ENCODE results near the gene RGPD8. TPM values are rescaled to one million over a fixed set of nuclear protein-coding genes. Genes with fewer than 3 reads are reported as not detected.

RGPD8 gene
- total RNA-seq, 2 experiments from 2014 or later: not detected

DNA sequence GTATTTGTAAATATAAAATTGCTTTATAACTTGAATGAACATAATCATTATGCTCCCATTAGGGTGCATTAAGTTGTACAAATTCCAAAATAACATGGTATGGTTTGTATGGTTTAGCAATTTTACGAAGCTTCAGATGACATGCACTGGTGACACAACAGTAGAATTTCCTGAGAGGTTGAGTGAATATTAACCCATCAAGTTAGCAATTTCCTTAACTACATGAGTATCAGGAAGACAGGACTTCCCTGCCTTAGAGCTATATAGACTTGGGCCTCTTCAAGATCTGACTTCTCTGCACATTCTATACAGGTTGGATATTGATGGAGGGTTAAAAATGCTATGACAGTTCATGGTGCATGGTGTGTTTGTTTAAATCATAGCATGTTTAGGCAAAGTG lies 97.8 kb downstream of the RGPD8 start:
- TF ChIP-seq, protein P1, sequence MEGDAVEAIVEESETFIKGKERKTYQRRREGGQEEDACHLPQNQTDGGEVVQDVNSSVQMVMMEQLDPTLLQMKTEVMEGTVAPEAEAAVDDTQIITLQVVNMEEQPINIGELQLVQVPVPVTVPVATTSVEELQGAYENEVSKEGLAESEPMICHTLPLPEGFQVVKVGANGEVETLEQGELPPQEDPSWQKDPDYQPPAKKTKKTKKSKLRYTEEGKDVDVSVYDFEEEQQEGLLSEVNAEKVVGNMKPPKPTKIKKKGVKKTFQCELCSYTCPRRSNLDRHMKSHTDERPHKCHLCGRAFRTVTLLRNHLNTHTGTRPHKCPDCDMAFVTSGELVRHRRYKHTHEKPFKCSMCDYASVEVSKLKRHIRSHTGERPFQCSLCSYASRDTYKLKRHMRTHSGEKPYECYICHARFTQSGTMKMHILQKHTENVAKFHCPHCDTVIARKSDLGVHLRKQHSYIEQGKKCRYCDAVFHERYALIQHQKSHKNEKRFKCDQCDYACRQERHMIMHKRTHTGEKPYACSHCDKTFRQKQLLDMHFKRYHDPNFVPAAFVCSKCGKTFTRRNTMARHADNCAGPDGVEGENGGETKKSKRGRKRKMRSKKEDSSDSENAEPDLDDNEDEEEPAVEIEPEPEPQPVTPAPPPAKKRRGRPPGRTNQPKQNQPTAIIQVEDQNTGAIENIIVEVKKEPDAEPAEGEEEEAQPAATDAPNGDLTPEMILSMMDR (conservative IDR thresholded peaks at IDR 0.05; ENCODE audit: low read length): no peak
- TF ChIP-seq EZH2phosphoT487 (IDR thresholded peaks at IDR 0.05; ENCODE audit: borderline replicate concordance, low read depth, low read length): no peak
- ChIA-PET POLR2A (interaction anchor here (0.6 to 1.1 kb wide), 2 partner anchors 10 to 1669 kb away, joined by 3 read pairs; no protein-coding TSS in a partner anchor), CTCF (ENCODE audit: unreplicated experiment) (no interaction called here)
- no peaks in the 10 kb centered on the region for H3K36me3 ChIP-seq (ENCODE audit: insufficient read depth, low read length)
- intact Hi-C loops (cut with micrococcal nuclease; ENCODE audit: unreplicated experiment): no loop called here
- BruUV-seq (replicated peaks): no TSS peak
- H3K9me3 ChIP-seq (ENCODE audit: low read length): no peaks in the 10 kb centered on the region
- no peaks in the 10 kb centered on the region for H3K9me2 ChIP-seq (ENCODE audit: insufficient read depth, low read length)
- no peak overlapping the region for H3K4me2 ChIP-seq (ENCODE audit: low read length)
- no peaks in the 10 kb centered on the region for H3K79me2 ChIP-seq (ENCODE audit: insufficient read depth, low read depth, low read length)
- no peak overlapping the region for H3K4me3 ChIP-seq (ENCODE audit: low read depth, low read length, poor library complexity, severe bottlenecking)
- no peak overlapping the region for H3K27ac ChIP-seq (ENCODE audit: low read depth, low read length, poor library complexity, severe bottlenecking)
- H4K20me1 ChIP-seq (ENCODE audit: insufficient read depth, low read length): no peaks in the 10 kb centered on the region
- no peak for DNase-seq (ENCODE audit: low spot score)
- H2AFZ ChIP-seq (ENCODE audit: low read length): no peak overlapping the region
- H3K4me1 ChIP-seq (ENCODE audit: insufficient read depth, low read length, poor library complexity, severe bottlenecking): no peaks in the 10 kb centered on the region

DNA sequence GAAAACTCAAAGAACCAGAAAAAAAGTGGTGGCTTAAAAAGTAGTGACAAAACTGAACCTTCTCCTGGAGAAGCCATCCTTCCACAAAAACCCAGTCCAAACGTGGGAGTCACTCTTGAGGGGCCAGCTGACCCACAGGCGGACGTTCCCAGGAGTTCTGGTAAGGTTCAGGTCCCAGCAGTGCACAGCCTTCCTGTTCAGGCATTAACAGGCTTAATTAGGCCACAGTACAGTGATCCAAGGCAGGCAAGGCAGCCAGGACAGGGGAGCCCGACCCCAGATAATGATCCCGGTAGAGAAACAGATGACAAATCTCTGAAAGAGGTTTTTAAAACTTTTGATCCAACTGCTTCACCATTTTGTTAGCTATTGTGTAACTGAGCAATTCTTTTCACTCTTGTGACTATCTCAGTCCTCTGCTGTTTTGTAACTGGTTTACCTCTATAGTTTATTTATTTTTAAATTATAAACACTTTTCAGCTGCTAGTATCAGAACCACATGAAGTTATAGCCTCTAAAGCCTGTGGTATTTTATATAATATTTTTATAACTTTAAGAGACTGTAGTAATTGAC lies 101.2 kb downstream of the RGPD8 start:
- Histone ChIP-seq H3K4me1 (ENCODE audit: insufficient read depth, low read length, poor library complexity, severe bottlenecking) (no peaks in the 10 kb centered on the region), H3K4me3 (ENCODE audit: low read depth, low read length, poor library complexity, severe bottlenecking) (no peak overlapping the region), H3K9me2 (ENCODE audit: insufficient read depth, low read length) (no peaks in the 10 kb centered on the region), H3K36me3 (ENCODE audit: insufficient read depth, low read length) (no peaks in the 10 kb centered on the region), H3K79me2 (ENCODE audit: insufficient read depth, low read depth, low read length) (no peaks in the 10 kb centered on the region), H4K20me1 (ENCODE audit: insufficient read depth, low read length) (no peaks in the 10 kb centered on the region), H2AFZ (ENCODE audit: low read length) (no peak overlapping the region), H3K4me2 (ENCODE audit: low read length) (no peak overlapping the region), H3K27ac (ENCODE audit: low read depth, low read length, poor library complexity, severe bottlenecking) (no peak overlapping the region), H3K9me3 (ENCODE audit: low read length) (no peaks in the 10 kb centered on the region)
- intact Hi-C loops (cut with micrococcal nuclease; ENCODE audit: unreplicated experiment): no loop called here
- no TSS peak for BruUV-seq (replicated peaks)
- TF ChIP-seq, protein P1 (conservative IDR thresholded peaks at IDR 0.05; ENCODE audit: low read length): no peak
- no peak for TF ChIP-seq EZH2phosphoT487 (IDR thresholded peaks at IDR 0.05; ENCODE audit: borderline replicate concordance, low read depth, low read length)
- ChIA-PET CTCF (ENCODE audit: unreplicated experiment) (no interaction called here), POLR2A (no interaction called here)
- DNase-seq (ENCODE audit: low spot score): no peak

DNA sequence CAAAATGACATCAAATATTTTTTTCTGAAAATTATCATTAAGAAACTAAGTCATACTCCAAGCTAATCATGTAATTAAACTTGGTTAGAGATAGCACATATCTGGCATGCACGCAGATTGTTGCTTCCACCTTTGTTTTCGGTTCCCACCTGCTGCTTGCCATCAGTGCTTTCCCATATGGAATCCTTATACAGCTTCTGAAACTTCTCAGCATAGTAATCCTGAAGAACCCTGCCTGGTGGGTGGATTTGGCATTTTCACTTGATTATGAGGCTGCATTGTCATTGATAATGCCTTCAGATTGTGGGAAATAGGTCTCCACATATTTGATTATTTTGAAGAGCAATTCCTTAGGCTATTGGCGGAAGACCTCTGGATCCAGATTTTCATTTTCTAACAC lies 110.5 kb downstream of the RGPD8 start:
- ChIA-PET POLR2A (no interaction called here), CTCF (ENCODE audit: unreplicated experiment) (no interaction called here)
- no peak overlapping the region for H3K4me2 ChIP-seq (ENCODE audit: low read length)
- TF ChIP-seq EZH2phosphoT487 (IDR thresholded peaks at IDR 0.05; ENCODE audit: borderline replicate concordance, low read depth, low read length): no peak
- TF ChIP-seq, protein P1 (conservative IDR thresholded peaks at IDR 0.05; ENCODE audit: low read length): no peak
- no peaks in the 10 kb centered on the region for H3K9me3 ChIP-seq (ENCODE audit: low read length)
- H3K36me3 ChIP-seq (ENCODE audit: insufficient read depth, low read length): no peaks in the 10 kb centered on the region
- BruUV-seq (replicated peaks): no TSS peak
- H3K27ac ChIP-seq (ENCODE audit: low read depth, low read length, poor library complexity, severe bottlenecking): no peak overlapping the region
- 0 out of 2 replicates have a peak, but pooled peaks cover 3% of the 10 kb centered on the region for H3K9me2 ChIP-seq (ENCODE audit: insufficient read depth, low read length)
- H4K20me1 ChIP-seq (ENCODE audit: insufficient read depth, low read length): no peaks in the 10 kb centered on the region
- no peak overlapping the region for H3K4me3 ChIP-seq (ENCODE audit: low read depth, low read length, poor library complexity, severe bottlenecking)
- H3K4me1 ChIP-seq (ENCODE audit: insufficient read depth, low read length, poor library complexity, severe bottlenecking): no peaks in the 10 kb centered on the region
- no peaks in the 10 kb centered on the region for H3K79me2 ChIP-seq (ENCODE audit: insufficient read depth, low read depth, low read length)
- no peak overlapping the region for H2AFZ ChIP-seq (ENCODE audit: low read length)
- DNase-seq (ENCODE audit: low spot score): no peak
- intact Hi-C loops (cut with micrococcal nuclease; ENCODE audit: unreplicated experiment): no loop called here

Data from OCI-LY7 (cell line).